Heart left ventricle (tissue), 13 donors: ENCODE results near the gene CENPU.

Experiments used
- CTCF ChIP-seq, 12 donors: fragments of 200-600 bp; sonication (generic) in 4 of 12; IDR thresholded peaks; one replicate each; pipeline versions ENCODE4 v1.5.0 to v1.8.0; 2018 to 2022; ENCODE audit warnings: antibody characterized with exemption in 12 of 12, mild to moderate bottlenecking in 5 of 12
- POLR2A ChIP-seq, 2 donors: fragments of 450-650 bp; IDR thresholded peaks; one replicate each; pipeline ENCODE4 v1.6.1; 2017; ENCODE audit warnings: antibody characterized with exemption in 2 of 2, mild to moderate bottlenecking in 2 of 2, moderate library complexity in 2 of 2
- donor health status: ischemic (EF 13 %, LVEDD 7.1; RV severe dilation, severe dysfunction).
- donor health status: DM: no; HTN: yes; CAD: no.
- donor health status: DM: no; HTN: no; CAD: no.
- donor health status: ischemic (EF 25% LVEDD 6.9; RV normal size, moderate dysfunction).
- donor health status: ischemic (EF 25% LVEDD 5.7; RV mildly dilated, moderate dysfunction).
- donor health status: ischemic (EF 35%, LVEDD 5.7; RV mildly dilated, moderate dysfunction).
- donor health status: nonischemic (EF 11% LVEDD 7.7; RV severe dilation, severe dysfunction).
- donor health status: DM: yes; HTN: yes; CAD: no.
- donor health status: PGD.
- donor health status: ischemic (EF 29% LVEDD 5.4; RV normal size, mild dysfunction).
- donor health status: nonischemic (EF 23%, LVEDD 6.1; RV moderate dilation, normal function).

DNA sequence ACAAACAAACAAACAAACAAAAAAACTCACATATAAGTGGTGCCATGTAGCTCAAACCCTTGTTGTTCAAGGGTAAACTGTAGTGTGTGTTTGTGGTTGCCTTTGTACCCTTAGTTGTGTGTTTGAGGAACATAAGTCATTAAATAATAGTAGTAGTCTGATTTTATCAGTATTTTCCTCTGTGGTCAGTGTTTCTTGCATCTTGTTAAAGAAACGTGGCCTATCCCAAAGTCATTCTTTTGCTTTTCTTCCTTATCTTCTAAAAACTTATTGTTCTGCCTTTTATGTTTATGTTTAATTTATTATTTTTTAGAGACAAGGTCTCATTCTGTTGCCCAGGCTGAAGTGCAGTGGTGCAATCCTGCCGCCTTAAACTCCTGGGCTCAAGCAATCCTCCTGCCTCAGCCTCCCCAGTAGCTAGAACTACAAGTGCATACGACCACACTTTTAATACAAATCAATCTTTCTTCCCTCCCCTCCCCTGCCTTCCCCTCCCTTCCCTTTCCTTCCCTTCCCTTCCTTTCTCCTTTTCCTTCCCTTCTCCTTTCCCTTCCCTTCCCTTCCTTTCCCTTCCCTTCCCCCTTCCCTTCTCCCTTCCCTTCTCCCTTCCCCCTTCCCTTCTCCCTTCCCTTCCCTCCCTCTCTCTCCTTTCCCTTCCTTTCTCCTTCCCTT lies 57.9 kb downstream of the CENPU start:
- TF ChIP-seq CTCF (IDR thresholded peaks at IDR 0.05) (no peak), POLR2A (IDR thresholded peaks at IDR 0.05) (no peak)
